Ecto neural progenitor cell (in vitro differentiated cells): Measurements from ENCODE around the gene APOC1.

Source experiments
- DNase-seq: peaks from one replicate; pipeline ENCODE4 v3.0.0-alpha.2; 2018; ENCODE audit warnings: low spot score

APOC1 gene

DNA sequence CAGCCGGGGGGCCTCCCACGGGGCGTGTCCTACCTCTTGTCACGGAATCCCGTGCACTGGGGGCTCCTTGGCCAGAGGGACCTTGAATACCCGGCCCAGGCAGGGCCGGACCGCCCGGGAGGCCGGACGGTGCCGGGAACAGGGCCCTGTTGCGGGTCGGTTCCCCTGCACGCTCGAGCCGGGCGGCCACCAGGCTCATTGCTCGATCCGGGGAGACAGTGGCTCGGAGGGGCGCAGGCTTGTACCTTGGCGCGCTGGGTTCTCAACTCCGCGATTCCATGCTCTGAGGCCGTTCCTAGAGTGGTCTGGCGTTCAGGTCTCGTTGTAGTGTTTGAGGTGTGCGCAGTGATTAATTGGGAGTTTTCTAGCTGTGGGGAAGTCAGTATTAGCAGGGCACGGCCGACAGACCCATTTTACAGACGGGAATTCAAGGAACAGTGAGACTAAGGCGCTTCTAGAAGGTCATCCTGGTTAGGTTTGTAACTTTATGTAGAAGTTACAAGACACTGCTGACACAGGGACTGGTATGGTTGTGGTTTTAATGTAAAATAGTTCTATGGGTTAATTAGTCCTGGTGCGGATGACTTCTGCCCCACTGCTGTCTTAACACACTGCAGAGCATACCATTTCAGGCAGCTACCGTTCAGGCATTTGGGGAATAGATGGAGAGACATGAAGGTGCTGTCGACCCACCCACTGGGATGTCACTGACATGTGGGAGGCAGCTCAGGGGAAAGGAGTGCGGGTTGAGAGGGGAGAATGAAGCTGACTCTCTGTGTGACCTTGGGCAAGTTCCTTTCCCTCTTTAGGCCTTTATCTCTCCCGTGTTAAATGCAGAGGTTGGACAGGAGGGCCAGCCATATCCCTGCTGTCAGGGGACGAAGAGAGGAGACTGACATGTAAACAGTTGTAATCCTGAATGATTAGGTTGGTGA is 41.4 kb downstream of the APOC1 start:
- no peak for DNase-seq

DNA sequence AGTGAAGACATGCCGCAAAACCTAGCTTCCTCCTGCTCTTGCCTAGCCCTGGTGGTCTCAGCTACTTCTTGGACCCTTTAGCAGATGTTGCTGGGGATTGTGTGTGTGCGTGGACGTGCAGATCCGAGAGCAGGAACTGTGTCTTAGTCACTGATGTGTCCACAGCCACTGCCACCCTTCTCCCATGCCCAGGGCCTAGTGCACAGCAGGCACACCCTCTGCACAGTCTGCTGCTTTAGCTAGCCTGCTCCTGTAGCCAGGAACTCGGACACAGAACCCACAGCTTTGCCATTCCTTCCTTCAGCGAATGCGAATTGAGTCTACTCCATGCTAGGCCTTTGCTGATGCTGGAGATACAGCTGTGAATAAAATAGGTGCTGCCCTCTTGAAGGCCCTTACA is 43.1 kb downstream of the APOC1 start:
- no peak for DNase-seq

DNA sequence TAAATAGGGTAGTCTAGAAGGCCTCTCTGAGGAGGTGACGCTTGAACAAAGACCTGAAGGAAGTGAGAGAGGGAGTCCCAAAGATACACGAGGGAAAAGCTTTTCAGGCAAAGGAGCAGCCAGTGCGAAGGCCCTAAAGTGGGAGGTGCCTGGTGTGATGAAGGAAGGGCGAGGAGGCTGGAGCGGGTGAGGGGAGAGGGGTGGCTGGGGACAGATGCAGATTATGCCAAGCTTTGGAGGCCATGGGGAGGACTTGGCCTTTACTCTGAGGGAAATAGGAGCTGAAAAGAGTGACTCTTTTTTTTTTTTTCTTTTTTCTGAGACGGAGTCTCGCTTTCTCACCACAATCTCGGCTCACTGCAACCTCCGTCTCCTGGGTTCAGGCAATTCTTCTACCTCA is 43.7 kb downstream of the APOC1 start:
- DNase-seq, result no peak

DNA sequence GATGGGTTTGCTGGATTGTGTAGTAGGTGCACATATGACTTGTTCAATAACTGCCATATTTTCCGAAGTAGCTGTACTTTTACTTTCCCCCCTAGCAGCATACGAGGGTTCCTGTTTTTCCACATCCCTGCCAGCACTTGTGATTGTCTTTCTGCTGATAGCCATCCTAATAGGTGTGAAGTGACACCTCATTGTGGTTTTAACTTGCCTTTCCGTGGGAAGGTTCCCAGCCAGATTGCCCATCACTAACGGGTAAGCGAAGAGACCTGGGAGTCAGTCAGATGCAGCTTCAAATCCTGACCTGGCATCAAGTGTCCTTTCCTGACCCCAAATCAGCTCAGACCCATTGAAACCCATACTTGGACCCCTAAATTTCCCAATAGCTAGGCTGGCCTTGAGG is 45.3 kb downstream of the APOC1 start:
- no peak for DNase-seq

DNA sequence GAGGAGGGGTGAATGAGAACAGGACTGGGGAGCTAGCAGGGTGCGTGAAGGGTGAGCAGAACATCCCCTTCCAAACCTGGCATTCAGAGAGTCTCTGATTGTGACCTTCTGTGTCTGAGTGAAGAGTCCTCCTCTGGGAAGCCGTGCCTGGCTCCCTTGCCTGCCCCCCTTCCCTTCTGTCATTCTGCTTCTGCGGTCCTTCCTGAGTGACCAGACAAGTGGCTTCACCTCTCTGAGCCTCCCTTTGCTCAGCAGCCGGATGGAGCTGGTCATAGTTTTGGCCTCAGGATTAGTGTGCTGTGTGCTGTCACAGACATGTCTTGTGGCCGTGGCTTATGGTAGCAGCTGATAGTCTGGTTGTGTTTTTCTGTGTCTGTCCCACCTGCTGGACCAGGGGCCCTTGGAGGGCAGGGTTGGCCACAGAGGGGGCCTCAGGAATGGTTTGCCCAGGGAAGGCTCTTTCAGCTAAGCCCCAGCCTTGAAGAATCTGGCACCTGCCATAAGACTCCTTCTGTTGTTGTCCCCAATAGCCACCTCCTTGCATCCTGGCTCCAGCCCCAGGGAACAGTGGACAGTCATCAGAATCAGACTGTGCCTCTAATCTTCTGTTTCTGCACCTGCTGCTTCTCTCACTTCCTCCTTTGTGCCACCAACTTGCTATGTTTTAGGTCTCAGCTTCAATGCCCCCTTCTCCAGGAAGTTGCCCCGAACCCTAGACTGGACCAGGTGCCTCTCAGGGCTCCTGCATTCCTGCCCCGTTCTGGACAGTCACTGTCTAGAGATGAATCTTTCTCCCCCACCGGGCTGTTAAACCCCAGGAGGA is 46.7 kb downstream of the APOC1 start:
- DNase-seq, result no peak

DNA sequence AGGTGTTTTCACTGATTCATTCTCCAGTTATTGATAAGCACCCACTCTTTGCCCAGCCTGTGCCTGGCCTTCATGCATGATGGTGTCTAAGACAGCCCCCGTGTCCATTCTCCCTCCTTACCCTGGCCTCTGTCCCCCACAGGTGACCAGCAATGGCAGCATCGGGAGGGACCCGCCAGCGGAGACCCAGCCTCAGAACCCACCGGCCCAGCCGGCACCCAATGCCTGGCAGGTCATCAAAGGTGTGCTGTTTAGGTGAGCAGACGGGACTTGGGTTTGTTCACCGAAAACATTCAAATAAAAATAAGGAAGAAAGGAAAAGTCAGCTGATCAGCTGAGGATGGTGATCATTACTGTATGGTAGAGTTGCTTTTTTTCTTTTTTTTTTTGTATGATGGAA is 47.4 kb downstream of the APOC1 start:
- no peak for DNase-seq

DNA sequence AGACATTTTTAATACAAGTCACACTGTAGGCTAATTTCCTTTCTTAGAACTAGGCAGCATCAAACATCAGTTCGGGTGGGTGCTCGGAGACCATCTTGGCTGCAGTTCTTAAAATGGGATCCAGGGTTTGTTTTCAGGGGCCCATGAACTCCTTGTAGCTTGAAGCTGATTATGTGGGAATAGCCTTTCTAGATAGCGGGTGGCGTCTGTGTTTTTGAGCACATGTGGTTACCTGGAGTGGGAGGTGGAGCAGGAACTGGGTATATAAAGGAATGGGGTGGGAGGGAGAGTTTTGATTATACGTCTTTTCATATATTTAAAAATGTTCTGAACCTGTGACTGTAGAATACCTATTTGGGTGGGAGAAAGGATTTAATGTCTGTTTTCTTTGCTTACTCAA is 53.7 kb downstream of the APOC1 start:
- no peak for DNase-seq

DNA sequence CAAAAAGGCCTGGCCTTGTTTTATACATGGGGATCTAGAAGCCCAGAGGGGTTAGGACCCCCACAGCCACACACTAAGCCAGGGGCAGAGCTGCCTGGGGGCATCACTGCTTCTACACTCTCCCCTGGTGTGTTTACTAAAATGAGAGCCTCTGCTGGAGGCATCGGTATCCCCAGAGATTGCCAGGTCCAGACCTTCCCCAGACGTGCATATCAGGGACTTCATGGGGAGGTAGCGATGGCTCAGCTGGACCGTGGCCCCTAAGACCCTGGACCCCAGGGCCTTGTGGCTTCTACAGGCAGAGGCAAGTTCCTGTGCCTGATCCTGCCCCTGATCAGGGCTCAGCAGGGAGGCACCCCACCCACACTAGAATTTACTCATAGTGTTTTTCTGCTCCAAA is 54.3 kb downstream of the APOC1 start:
- no peak for DNase-seq
